Endothelial cell of umbilical vein (primary cell): ENCODE results near the gene MORF4L1.

Experiments
- CTCF ChIP-seq, 2 donors: IDR thresholded peaks; 1 replicate in 1 of 2; 2 replicates in 1 of 2; pipeline ENCODE4 v1.5.1; 2011; ENCODE audit warnings: low read length in 2 of 2, mild to moderate bottlenecking in 2 of 2, moderate library complexity in 2 of 2, control low read depth in 1 of 2, inconsistent platforms in 1 of 2, low read depth in 1 of 2; ENCODE audit not compliant: insufficient read depth in 1 of 2; ENCODE audit errors: extremely low read depth in 1 of 2
- EZH2 ChIP-seq: IDR thresholded peaks from 2 replicates; pipeline ENCODE4 v1.6.1; 2012; ENCODE audit warnings: borderline replicate concordance, low read depth, mild to moderate bottlenecking, moderate library complexity, low read length, inconsistent platforms; ENCODE audit not compliant: severe bottlenecking
- JUN ChIP-seq: IDR thresholded peaks from 2 replicates; pipeline ENCODE4 v1.6.1; 2011; ENCODE audit warnings: borderline replicate concordance, low read depth; ENCODE audit not compliant: insufficient read length, insufficient read depth
- MAX ChIP-seq: IDR thresholded peaks from 2 replicates; pipeline ENCODE4 v1.6.1; 2011; ENCODE audit not compliant: insufficient read depth, insufficient read length
- MYC ChIP-seq: IDR thresholded peaks from one replicate; pipeline ENCODE4 v1.6.1; 2011; ENCODE audit warnings: mild to moderate bottlenecking, low read depth, low read length
- POLR2A ChIP-seq: IDR thresholded peaks from 2 replicates; pipeline ENCODE4 v1.6.1; 2012; ENCODE audit warnings: low read depth, mild to moderate bottlenecking, control low read depth, low read length
- POLR2AphosphoS5 ChIP-seq: IDR thresholded peaks from 2 replicates; pipeline ENCODE4 v1.6.1; 2012; ENCODE audit warnings: low read depth, mild to moderate bottlenecking, control low read depth, low read length, moderate library complexity; ENCODE audit not compliant: insufficient read depth

GRCh38 chr15:78837131-78837530 lies 35.6 kb upstream of the MORF4L1 start:
- no peak for TF ChIP-seq MYC
- no peak for TF ChIP-seq MAX
- TF ChIP-seq CTCF (IDR thresholded peaks at IDR 0.05; ENCODE audit: extremely low read depth in 1 of 2, insufficient read depth in 1 of 2, low read depth in 1 of 2, low read length in 2 of 2): no peak
- TF ChIP-seq POLR2A: no peak
- TF ChIP-seq POLR2AphosphoS5: no peak
- no peak for TF ChIP-seq JUN
- TF ChIP-seq EZH2: no peak
